ENCODE results near the gene STK36. TPM values are rescaled to one million over a fixed set of nuclear protein-coding genes. Genes with fewer than 3 reads are reported as not detected.

STK36 gene
- total RNA-seq, 1 experiment from 2014 or later = 38.7 TPM

DNA sequence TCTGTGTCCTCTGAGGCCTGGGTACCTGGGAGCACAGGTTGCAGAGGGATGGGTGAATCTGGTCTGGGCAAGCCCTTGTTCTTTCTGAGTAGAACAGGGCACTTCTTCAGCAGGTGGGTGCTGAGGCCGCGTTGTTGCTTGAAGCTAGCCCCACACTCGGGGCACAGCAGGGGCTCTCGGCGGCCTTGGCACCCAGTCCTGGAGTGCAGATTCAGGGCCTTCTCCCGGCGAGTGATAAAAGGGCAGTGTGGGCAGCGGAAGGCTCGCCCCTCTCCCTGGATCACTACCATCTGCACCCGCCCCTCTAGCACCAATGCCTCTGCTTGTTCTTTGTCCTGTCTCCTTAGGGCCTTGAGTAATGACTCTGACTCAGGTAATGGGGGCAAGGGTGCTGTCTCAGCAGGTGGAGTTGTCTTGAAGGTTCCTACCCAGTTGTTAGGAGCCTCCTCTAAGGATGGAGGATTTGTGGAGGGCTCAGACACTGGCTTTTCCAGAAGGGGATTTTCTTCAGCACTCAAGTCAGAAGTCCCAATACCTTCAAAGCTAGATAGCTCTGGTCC lies 28.1 kb upstream of the STK36 start:
- no peak overlapping the region for H2AK5ac ChIP-seq (ENCODE audit: insufficient read length, low read length)
- no peak overlapping the region for H3K9ac ChIP-seq (ENCODE audit: extremely low read depth, insufficient read length, low read length)
- no peak overlapping the region for H3K56ac ChIP-seq (ENCODE audit: insufficient read length, low read depth, low read length)
- H4K91ac ChIP-seq (ENCODE audit: insufficient read length, low read depth, low read length) = no peak overlapping the region
- H3K4me1 Mint-ChIP-seq = no peaks in the 10 kb centered on the region
- H3K23me2 ChIP-seq (ENCODE audit: insufficient read length, low read depth, low read length, poor library complexity, severe bottlenecking) = no peaks in the 10 kb centered on the region
- no CpG with 5 or more reads among the region's 10 CpGs for WGBS (ENCODE audit: extremely low coverage, insufficient read length, low lambda C conversion rate)
- no peak overlapping the region for H3K18ac ChIP-seq (ENCODE audit: insufficient read length, low read depth, low read length)
- no peak overlapping the region for H3K23ac ChIP-seq (ENCODE audit: insufficient read length, low read depth, low read length)
- H2AFZ ChIP-seq (ENCODE audit: low read length) = no peak overlapping the region
- H3K4ac ChIP-seq (ENCODE audit: low read depth, low read length) = no peak overlapping the region
- H3K4me3 Mint-ChIP-seq = no peak overlapping the region
- H3K9me3 Mint-ChIP-seq = no peaks in the 10 kb centered on the region
- no peak overlapping the region for H2BK20ac ChIP-seq (ENCODE audit: low read depth, low read length, poor library complexity, severe bottlenecking)
- no peaks in the 10 kb centered on the region for H3K79me2 ChIP-seq (ENCODE audit: insufficient read depth, low read length)
- no peaks in the 10 kb centered on the region for H3K9me3 ChIP-seq (ENCODE audit: control insufficient read depth, low read depth, low read length)
- no peak overlapping the region for H3K14ac ChIP-seq (ENCODE audit: insufficient read depth, low read length)
- H4K8ac ChIP-seq (replicated peaks; ENCODE audit: insufficient read length, low read depth, low read length) = no peak overlapping the region
- H3T11ph ChIP-seq (ENCODE audit: low read length) = no peak overlapping the region
- H2BK120ac ChIP-seq (ENCODE audit: low read depth, low read length, poor library complexity, severe bottlenecking) = no peak overlapping the region
- no peak overlapping the region for H2BK15ac ChIP-seq (ENCODE audit: low read depth, low read length)
- H3K27ac Mint-ChIP-seq = no peak overlapping the region; a peak in 1 of 7 replicates
- H4K20me1 ChIP-seq (ENCODE audit: control insufficient read depth, insufficient read depth, insufficient read length) = no peaks in the 10 kb centered on the region
- no peak overlapping the region for H4K5ac ChIP-seq (ENCODE audit: insufficient read length, low read depth, low read length)
- no peak for DNase-seq
- no peaks in the 10 kb centered on the region for H3K27me3 Mint-ChIP-seq (ENCODE audit: low read depth)
- TF ChIP-seq, protein P1, sequence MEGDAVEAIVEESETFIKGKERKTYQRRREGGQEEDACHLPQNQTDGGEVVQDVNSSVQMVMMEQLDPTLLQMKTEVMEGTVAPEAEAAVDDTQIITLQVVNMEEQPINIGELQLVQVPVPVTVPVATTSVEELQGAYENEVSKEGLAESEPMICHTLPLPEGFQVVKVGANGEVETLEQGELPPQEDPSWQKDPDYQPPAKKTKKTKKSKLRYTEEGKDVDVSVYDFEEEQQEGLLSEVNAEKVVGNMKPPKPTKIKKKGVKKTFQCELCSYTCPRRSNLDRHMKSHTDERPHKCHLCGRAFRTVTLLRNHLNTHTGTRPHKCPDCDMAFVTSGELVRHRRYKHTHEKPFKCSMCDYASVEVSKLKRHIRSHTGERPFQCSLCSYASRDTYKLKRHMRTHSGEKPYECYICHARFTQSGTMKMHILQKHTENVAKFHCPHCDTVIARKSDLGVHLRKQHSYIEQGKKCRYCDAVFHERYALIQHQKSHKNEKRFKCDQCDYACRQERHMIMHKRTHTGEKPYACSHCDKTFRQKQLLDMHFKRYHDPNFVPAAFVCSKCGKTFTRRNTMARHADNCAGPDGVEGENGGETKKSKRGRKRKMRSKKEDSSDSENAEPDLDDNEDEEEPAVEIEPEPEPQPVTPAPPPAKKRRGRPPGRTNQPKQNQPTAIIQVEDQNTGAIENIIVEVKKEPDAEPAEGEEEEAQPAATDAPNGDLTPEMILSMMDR (conservative IDR thresholded peaks at IDR 0.05) = no peak
- no peak overlapping the region for H2BK5ac ChIP-seq (ENCODE audit: insufficient read length, low read length)
- H3K27ac ChIP-seq (ENCODE audit: insufficient read length, low read depth, low read length) = no peak overlapping the region
- H2BK12ac ChIP-seq (ENCODE audit: insufficient read length, low read depth, low read length) = no peak overlapping the region
- peaks cover 42 to 77% (median 77%) of the 10 kb centered on the region in 3 experiments; a peak in 6 of 7 replicates for H3K36me3 Mint-ChIP-seq (ENCODE audit: insufficient read depth in 1 of 3, low read depth in 3 of 3)
- no peaks in the 10 kb centered on the region for H3K79me1 ChIP-seq (ENCODE audit: insufficient read depth, low read depth, low read length, poor library complexity, severe bottlenecking)
- H3K4me2 ChIP-seq (ENCODE audit: insufficient read depth, insufficient read length, low read length) = no peak overlapping the region
- no peaks in the 10 kb centered on the region for H3K27me3 ChIP-seq (ENCODE audit: insufficient read depth, low read length)
- H3K4me1 ChIP-seq (ENCODE audit: insufficient read depth, low read length) = no peaks in the 10 kb centered on the region

Data from H9 (cell line).